Breast epithelium (tissue), 4 donors: ENCODE results near the gene HPX. TPM values are rescaled to one million over a fixed set of nuclear protein-coding genes. Genes with fewer than 3 reads are reported as not detected.

Source experiments
- DNase-seq, 2 donors: peaks; one replicate each; pipeline ENCODE4 v3.0.0-alpha.2; 2019; ENCODE audit warnings: low spot score in 2 of 2
- H3K27ac ChIP-seq, 2 donors: fragments of 200-600 bp; sonication (generic) in 1 of 2; one replicate each; pipeline ENCODE4 v1.5.1; 2016 to 2019; ENCODE audit warnings: mild to moderate bottlenecking in 1 of 2
- H3K27me3 ChIP-seq, 2 donors: fragments of 200-600 bp; sonication (generic) in 1 of 2; one replicate each; pipeline versions ENCODE4 v1.5.1 to v1.6.0; 2017 to 2019; ENCODE audit warnings: control low read depth in 1 of 2, mild to moderate bottlenecking in 1 of 2
- H3K36me3 ChIP-seq: fragments of 200-600 bp; one replicate; pipeline ENCODE4 v1.5.1; 2019
- H3K4me1 ChIP-seq, 2 donors: fragments of 200-600 bp; sonication (generic); one replicate each; pipeline ENCODE4 v1.5.1; 2016 to 2019; ENCODE audit warnings: control low read depth in 1 of 2
- H3K4me3 ChIP-seq, 3 donors: fragments of 200-600 bp; sonication (generic); 1 replicate in 2 of 3; 2 replicates in 1 of 3; pipeline ENCODE4 v1.5.1; 2016 to 2019; ENCODE audit warnings: mild to moderate bottlenecking in 3 of 3, moderate library complexity in 2 of 3
- H3K9me3 ChIP-seq, 2 donors: fragments of 200-600 bp; sonication (generic) in 1 of 2; one replicate each; pipeline ENCODE4 v1.5.1; 2016 to 2019; ENCODE audit warnings: control low read depth in 1 of 2
- CTCF ChIP-seq, 3 donors: fragments of 450-650 bp; IDR thresholded peaks; one replicate each; pipeline ENCODE4 v1.5.1; 2016 to 2017; ENCODE audit warnings: antibody characterized with exemption in 3 of 3, mild to moderate bottlenecking in 3 of 3, moderate library complexity in 3 of 3
- POLR2A ChIP-seq: fragments of 450-650 bp; IDR thresholded peaks from one replicate; pipeline ENCODE4 v1.6.1; 2016; ENCODE audit warnings: antibody characterized with exemption, mild to moderate bottlenecking, moderate library complexity
- POLR2AphosphoS5 ChIP-seq, 3 donors: sonication (generic); formaldehyde crosslinking; IDR thresholded peaks; one replicate each; pipeline ENCODE4 v1.6.1; 2017; ENCODE audit warnings: antibody characterized with exemption in 3 of 3
- intact Hi-C: fragments of 100-400 bp; cut with DNase I; formaldehyde crosslinking; loops from one replicate; pipeline ENCODE4 v1.15.1; 2023; ENCODE audit warnings: low total_unique reads
- total RNA-seq, 3 donors: library from RNA; depleted of rRNA; stranded (reverse); fragments of >200 nt; gene quantifications; one replicate each; pipeline ENCODE4 v1.1.0, GENCODE V29; 2016

Gene HPX
- total RNA-seq, 3 donors from 2014 or later, result 0.96 to 25.2 (median 12.9) TPM

GRCh38 chr11:6486256-6486655, 45.5 kb upstream of the HPX start:
- no peaks in the 10 kb centered on the region for H3K36me3 ChIP-seq
- no peaks in the 10 kb centered on the region for H3K27me3 ChIP-seq
- no peak for DNase-seq
- H3K4me3 ChIP-seq, result no peak overlapping the region
- intact Hi-C loops, result no loop called here
- peaks cover 0 to 9% of the 10 kb centered on the region in 2 donors for H3K4me1 ChIP-seq
- no peak overlapping the region for H3K27ac ChIP-seq
- TF ChIP-seq POLR2AphosphoS5 (IDR thresholded peaks at IDR 0.05) (no peak), POLR2A (no peak), CTCF (IDR thresholded peaks at IDR 0.05) (no peak)
- H3K9me3 ChIP-seq, result no peaks in the 10 kb centered on the region

DNA sequence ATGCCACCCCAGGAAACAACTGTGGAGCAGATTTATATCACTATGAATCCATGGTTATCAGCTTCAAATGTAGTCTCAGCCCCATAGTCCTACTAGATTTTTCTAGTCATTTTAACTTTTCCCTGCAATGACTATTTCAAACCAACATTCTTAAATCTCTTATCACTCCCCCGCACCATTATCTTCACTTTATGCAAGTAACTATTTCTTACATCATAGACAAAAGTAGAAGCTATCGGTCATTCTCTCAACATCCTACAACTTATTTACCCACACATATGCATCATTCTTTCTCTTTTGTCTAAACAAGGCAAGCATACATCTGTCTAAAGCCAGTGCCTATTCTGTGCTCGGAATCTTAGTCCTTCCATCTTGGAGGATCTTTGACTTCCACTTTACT, 44.9 kb upstream of the HPX start:
- no peak overlapping the region for H3K4me3 ChIP-seq
- H3K27ac ChIP-seq, result no peak overlapping the region
- H3K36me3 ChIP-seq, result no peaks in the 10 kb centered on the region
- peaks cover 0 to 9% of the 10 kb centered on the region in 2 donors for H3K4me1 ChIP-seq
- intact Hi-C loops, result no loop called here
- TF ChIP-seq CTCF (IDR thresholded peaks at IDR 0.05) (no peak), POLR2A (no peak), POLR2AphosphoS5 (IDR thresholded peaks at IDR 0.05) (no peak)
- no peaks in the 10 kb centered on the region for H3K9me3 ChIP-seq
- no peaks in the 10 kb centered on the region for H3K27me3 ChIP-seq
- DNase-seq, result no peak

- Histone ChIP-seq H3K36me3 (no peaks in the 10 kb centered on the region), H3K27ac (peak overlapping the region in 1 of 2 donors; percentile 97), H3K27me3 (no peaks in the 10 kb centered on the region), H3K9me3 (no peaks in the 10 kb centered on the region), H3K4me3 (no peak overlapping the region), H3K4me1 (peaks cover 0 to 9% of the 10 kb centered on the region in 2 donors)
- intact Hi-C loops, result no loop called here
- TF ChIP-seq POLR2AphosphoS5 (IDR thresholded peaks at IDR 0.05) (no peak), CTCF (IDR thresholded peaks at IDR 0.05) (no peak), POLR2A (no peak)
- DNase-seq, result no peak
These were observed 42.2 kb upstream of the HPX start for GRCh38 chr11:6483015-6483414.

DNA sequence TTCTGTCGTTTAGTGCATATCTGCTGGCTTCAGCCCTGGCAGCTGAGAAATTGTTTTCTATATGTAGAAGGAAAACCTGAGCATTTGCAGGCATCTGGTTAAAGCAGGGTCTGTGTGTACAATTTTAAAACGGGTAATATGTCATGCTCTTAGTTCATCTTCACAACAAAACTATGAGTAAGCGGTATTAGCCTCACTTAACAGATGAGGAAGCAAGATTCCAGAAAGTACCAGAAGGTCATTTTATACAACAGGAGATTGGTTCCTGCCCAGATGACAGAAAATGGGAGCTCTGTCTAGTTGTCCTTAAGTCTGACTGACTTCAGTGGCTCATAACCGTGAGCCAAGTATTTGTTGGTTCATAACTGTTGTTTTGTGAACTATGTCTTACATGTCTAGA, 41.7 kb upstream of the HPX start:
- H3K9me3 ChIP-seq, result no peaks in the 10 kb centered on the region
- DNase-seq, result no peak
- H3K4me3 ChIP-seq, result peak overlapping the region in 2 of 3 donors; percentile 81
- intact Hi-C loops, result no loop called here
- no peaks in the 10 kb centered on the region for H3K36me3 ChIP-seq
- H3K27me3 ChIP-seq, result no peaks in the 10 kb centered on the region
- peak overlapping the region; percentile 95 to 97 for H3K27ac ChIP-seq
- no peak for TF ChIP-seq CTCF (IDR thresholded peaks at IDR 0.05)
- H3K4me1 ChIP-seq, result peaks cover 0 to 9% of the 10 kb centered on the region in 2 donors

GRCh38 chr11:6481924-6482275, 41.1 kb upstream of the HPX start:
- Histone ChIP-seq H3K27ac (peak overlapping the region; percentile 95 to 97), H3K9me3 (no peaks in the 10 kb centered on the region), H3K4me1 (peaks cover 0 to 9% of the 10 kb centered on the region in 2 donors), H3K4me3 (peak overlapping the region; percentile 73 to 81 (median 81)), H3K27me3 (no peaks in the 10 kb centered on the region), H3K36me3 (no peaks in the 10 kb centered on the region)
- TF ChIP-seq CTCF (IDR thresholded peaks at IDR 0.05) (no peak), POLR2A (no peak), POLR2AphosphoS5 (IDR thresholded peaks at IDR 0.05) (no peak)
- intact Hi-C loops, result no loop called here
- no peak for DNase-seq
